Measurements from ENCODE around the gene R3HCC1L. TPM values are rescaled to one million over a fixed set of nuclear protein-coding genes. Genes with fewer than 3 reads are reported as not detected.

Gene R3HCC1L
- total RNA-seq, 4 donors from 2014 or later: 15.9 to 20.3 (median 18.6) TPM

GRCh38 chr10:98265403-98266378, 131.2 kb downstream of the R3HCC1L start:
- intact Hi-C loops (cut with DNase I): no loop called here

GRCh38 chr10:98266647-98267046, 132.2 kb downstream of the R3HCC1L start:
- intact Hi-C loops (cut with DNase I): no loop called here
- H3K9me3 ChIP-seq: no peaks in the 10 kb centered on the region
- no peaks in the 10 kb centered on the region for H3K36me3 ChIP-seq
- peaks cover 35 to 55% of the 10 kb centered on the region in 2 donors for H3K4me1 ChIP-seq
- TF ChIP-seq POLR2A (IDR thresholded peaks at IDR 0.05) (no peak), CTCF (IDR thresholded peaks at IDR 0.05) (no peak)
- no peak for DNase-seq
- H3K4me3 ChIP-seq (replicated peaks in 1 of 3): no peak overlapping the region
- H3K27ac ChIP-seq: peak overlapping the region; percentile 38 to 90 (median 86)
- 94 to 98% methylated on average over 5 of the region's 5 CpGs for WGBS, 2 donors
- no peaks in the 10 kb centered on the region for H3K27me3 ChIP-seq

More at GRCh38 chr10:98265403-98266378, 131.2 kb downstream of the R3HCC1L start:
- peak; percentile 40 to 55 for DNase-seq
- no peaks in the 10 kb centered on the region for H3K36me3 ChIP-seq
- 76 to 86% methylated on average over 15 to 17 of the region's 17 CpGs for WGBS, 2 donors
- H3K4me1 ChIP-seq: peaks cover 33 to 50% of the 10 kb centered on the region in 2 donors
- no peaks in the 10 kb centered on the region for H3K9me3 ChIP-seq
- H3K27me3 ChIP-seq: no peaks in the 10 kb centered on the region
- peak overlapping the region; percentile 38 to 90 (median 86) for H3K27ac ChIP-seq
- no peak overlapping the region for H3K4me3 ChIP-seq (replicated peaks in 1 of 3)
- TF ChIP-seq POLR2A (IDR thresholded peaks at IDR 0.05) (no peak), CTCF (IDR thresholded peaks at IDR 0.05) (no peak)

- WGBS, 2 donors: 73 to 79% methylated on average over 19 to 22 of the region's 22 CpGs
- no peak for TF ChIP-seq POLR2A (IDR thresholded peaks at IDR 0.05)
- no peak for TF ChIP-seq CTCF (IDR thresholded peaks at IDR 0.05)
- peak overlapping the region in 1 of 3 donors; percentile 54 for H3K4me3 ChIP-seq (replicated peaks in 1 of 3)
- H3K36me3 ChIP-seq: no peaks in the 10 kb centered on the region
- DNase-seq: no peak
- intact Hi-C loops (cut with DNase I): no loop called here
- no peaks in the 10 kb centered on the region for H3K9me3 ChIP-seq
- H3K27me3 ChIP-seq: no peaks in the 10 kb centered on the region
- peak overlapping the region; percentile 86 to 95 (median 90) for H3K27ac ChIP-seq
- H3K4me1 ChIP-seq: peaks cover 41 to 61% of the 10 kb centered on the region in 2 donors
Measured at GRCh38 chr10:98267069-98267893, 132.8 kb downstream of the R3HCC1L start.

- Histone ChIP-seq H3K27ac (peak within 1 kb of the TSS; percentile 90 to 97 (median 92)), H3K36me3 (no peaks in the 10 kb centered on the region), H3K27me3 (no peaks in the 10 kb centered on the region), H3K4me3 (replicated peaks in 1 of 3) (peak within 1 kb of the TSS in 2 of 3 donors; percentile 23 to 54), H3K9me3 (no peaks in the 10 kb centered on the region), H3K4me1 (peaks cover 49 to 69% of the 10 kb centered on the region in 2 donors)
- peak; percentile 85 to 87 for DNase-seq
- 0% methylated on average over 7 to 8 of the region's 75 CpGs for WGBS, 2 donors
- intact Hi-C loops (cut with DNase I): no loop called here
- TF ChIP-seq CTCF (IDR thresholded peaks at IDR 0.05) (no peak), POLR2A (IDR thresholded peaks at IDR 0.05) (peak; percentile 23 to 60)
Measured at GRCh38 chr10:98267894-98268693, 133.6 kb downstream of the R3HCC1L start, which contains the start of gene LOXL4. LOXL4 (minus strand) TSS chr10:98268194; CDS start chr10:98263019, 5,175 bp downstream.

Measured in thyroid gland (tissue), 4 donors.